HL-60 (cell line): ENCODE data around the gene SLCO4A1.

ENCODE experiments used
- GABPA ChIP-seq: IDR thresholded peaks from 2 replicates; pipeline ENCODE4 v1.6.1; 2012; ENCODE audit warnings: low read depth
- POLR2AphosphoS5 ChIP-seq: IDR thresholded peaks from 2 replicates; pipeline ENCODE4 v1.6.1; 2012; ENCODE audit warnings: low read depth
- TF ChIP-seq, protein P1 (sequence below): IDR thresholded peaks from one replicate; pipeline ENCODE4 v1.5.1; 2011; ENCODE audit warnings: low read length, control low read depth, inconsistent platforms; ENCODE audit not compliant: insufficient read depth

GRCh38 chr20:62653951-62654685 is 11.8 kb downstream of the SLCO4A1 start:
- TF ChIP-seq POLR2AphosphoS5 = no peak
- TF ChIP-seq, protein P1, sequence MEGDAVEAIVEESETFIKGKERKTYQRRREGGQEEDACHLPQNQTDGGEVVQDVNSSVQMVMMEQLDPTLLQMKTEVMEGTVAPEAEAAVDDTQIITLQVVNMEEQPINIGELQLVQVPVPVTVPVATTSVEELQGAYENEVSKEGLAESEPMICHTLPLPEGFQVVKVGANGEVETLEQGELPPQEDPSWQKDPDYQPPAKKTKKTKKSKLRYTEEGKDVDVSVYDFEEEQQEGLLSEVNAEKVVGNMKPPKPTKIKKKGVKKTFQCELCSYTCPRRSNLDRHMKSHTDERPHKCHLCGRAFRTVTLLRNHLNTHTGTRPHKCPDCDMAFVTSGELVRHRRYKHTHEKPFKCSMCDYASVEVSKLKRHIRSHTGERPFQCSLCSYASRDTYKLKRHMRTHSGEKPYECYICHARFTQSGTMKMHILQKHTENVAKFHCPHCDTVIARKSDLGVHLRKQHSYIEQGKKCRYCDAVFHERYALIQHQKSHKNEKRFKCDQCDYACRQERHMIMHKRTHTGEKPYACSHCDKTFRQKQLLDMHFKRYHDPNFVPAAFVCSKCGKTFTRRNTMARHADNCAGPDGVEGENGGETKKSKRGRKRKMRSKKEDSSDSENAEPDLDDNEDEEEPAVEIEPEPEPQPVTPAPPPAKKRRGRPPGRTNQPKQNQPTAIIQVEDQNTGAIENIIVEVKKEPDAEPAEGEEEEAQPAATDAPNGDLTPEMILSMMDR = no peak
- TF ChIP-seq GABPA = no peak
